HEK293 (cell line): ENCODE data around the gene SAG.

Experiments used
- CTCF ChIA-PET: fragments of 350-600 bp; formaldehyde crosslinking; extraction: SDS; loops from one replicate; lab custom pipeline; 2021; ENCODE audit warnings: antibody characterized with exemption; lab: Yijun Ruan, JAX
- POLR2A ChIA-PET: fragments of 300-600 bp; formaldehyde crosslinking; extraction: SDS; loops from one replicate; lab custom pipeline; 2020; ENCODE audit warnings: antibody characterized with exemption, inconsistent platforms; lab: Yijun Ruan, JAX
- H3K27ac ChIP-seq: fragments of 200-500 bp; sonication (Bioruptor generic); 2 replicates; pipeline ENCODE4 v1.5.1; 2014; ENCODE audit warnings: low read depth, low read length, control low read depth, inconsistent platforms; ENCODE audit errors: extremely low read depth
- H3K36me3 ChIP-seq, 2 experiments: fragments of 200-500 bp in 1 of 2; sonication (Bioruptor generic) in 1 of 2; 1 replicate in 1 of 2; 2 replicates in 1 of 2; pipeline ENCODE4 v1.5.1; 2014 to 2017; ENCODE audit warnings: inconsistent platforms in 2 of 2, low read length in 2 of 2; ENCODE audit not compliant: control insufficient read depth in 2 of 2, insufficient read depth in 1 of 2
- H3K4me1 ChIP-seq: fragments of 200-500 bp; sonication (Bioruptor generic); 2 replicates; pipeline ENCODE4 v1.5.1; 2014; ENCODE audit warnings: mild to moderate bottlenecking, low read length, inconsistent platforms; ENCODE audit not compliant: control insufficient read depth, insufficient read depth
- H3K4me3 ChIP-seq: 2 replicates; pipeline ENCODE4 v1.5.1; 2011; ENCODE audit warnings: low read depth, mild to moderate bottlenecking, control low read depth, low read length, moderate library complexity
- H3K9me3 ChIP-seq: fragments of 200-500 bp; sonication (Bioruptor generic); 2 replicates; pipeline ENCODE4 v1.5.1; 2014; ENCODE audit warnings: low read depth, low read length, inconsistent platforms; ENCODE audit not compliant: control insufficient read depth, insufficient read depth
- GLIS1 ChIP-seq: fragments of 450-650 bp; formaldehyde crosslinking; IDR thresholded peaks from 2 replicates; pipeline ENCODE4 v1.5.1; 2016; ENCODE audit warnings: missing biosample characterization, missing genetic modification characterization
- REST ChIP-seq: fragments of 450-650 bp; formaldehyde crosslinking; IDR thresholded peaks from 2 replicates; pipeline ENCODE4 v1.5.1; 2016; ENCODE audit warnings: missing biosample characterization, missing genetic modification characterization
- ZBTB20 ChIP-seq: fragments of 450-650 bp; formaldehyde crosslinking; IDR thresholded peaks from 2 replicates; pipeline ENCODE4 v1.5.1; 2016; ENCODE audit warnings: missing biosample characterization, missing genetic modification characterization
- ZBTB21 ChIP-seq: fragments of 450-650 bp; formaldehyde crosslinking; IDR thresholded peaks from 2 replicates; pipeline ENCODE4 v1.5.1; 2017; ENCODE audit warnings: missing biosample characterization, missing genetic modification characterization
- ZBTB6 ChIP-seq: fragments of 450-650 bp; formaldehyde crosslinking; IDR thresholded peaks from 2 replicates; pipeline ENCODE4 v1.5.1; 2017; ENCODE audit warnings: missing biosample characterization, missing genetic modification characterization
- ZFP3 ChIP-seq: fragments of 450-650 bp; formaldehyde crosslinking; IDR thresholded peaks from 2 replicates; pipeline ENCODE4 v1.5.1; 2016; ENCODE audit warnings: low read depth, missing biosample characterization, missing genetic modification characterization
- ZNF146 ChIP-seq: fragments of 450-650 bp; formaldehyde crosslinking; IDR thresholded peaks from 2 replicates; pipeline ENCODE4 v1.5.1; 2016; ENCODE audit warnings: missing biosample characterization, missing genetic modification characterization
- ZNF157 ChIP-seq: fragments of 450-650 bp; formaldehyde crosslinking; IDR thresholded peaks from 2 replicates; pipeline ENCODE4 v1.5.1; 2016; ENCODE audit warnings: missing biosample characterization, missing genetic modification characterization
- ZNF239 ChIP-seq: fragments of 450-650 bp; formaldehyde crosslinking; IDR thresholded peaks from 2 replicates; pipeline ENCODE4 v1.5.1; 2016; ENCODE audit warnings: missing biosample characterization, missing genetic modification characterization
- ZNF324 ChIP-seq: fragments of 450-650 bp; formaldehyde crosslinking; IDR thresholded peaks from 2 replicates; pipeline ENCODE4 v1.5.1; 2016; ENCODE audit warnings: missing biosample characterization, missing genetic modification characterization
- ZNF37A ChIP-seq: fragments of 450-650 bp; IDR thresholded peaks from 2 replicates; pipeline ENCODE4 v1.5.1; 2018; ENCODE audit warnings: missing biosample characterization, missing genetic modification characterization
- ZNF513 ChIP-seq: fragments of 450-650 bp; IDR thresholded peaks from 2 replicates; pipeline ENCODE4 v1.5.1; 2018; ENCODE audit warnings: missing biosample characterization, missing genetic modification characterization
- ZNF521 ChIP-seq: fragments of 450-650 bp; formaldehyde crosslinking; IDR thresholded peaks from 2 replicates; pipeline ENCODE4 v1.5.1; 2017; ENCODE audit warnings: missing biosample characterization, mild to moderate bottlenecking, missing genetic modification characterization
- ZNF596 ChIP-seq: fragments of 450-650 bp; IDR thresholded peaks from 2 replicates; pipeline ENCODE4 v1.5.0; 2018; ENCODE audit warnings: missing biosample characterization, mild to moderate bottlenecking, missing genetic modification characterization, moderate library complexity
- ZNF626 ChIP-seq: fragments of 450-650 bp; sonication (Bioruptor Pico); formaldehyde crosslinking; IDR thresholded peaks from 2 replicates; pipeline ENCODE4 v1.5.1; 2018; ENCODE audit warnings: missing biosample characterization, missing genetic modification characterization, inconsistent platforms
- ZNF658 ChIP-seq: fragments of 450-650 bp; formaldehyde crosslinking; IDR thresholded peaks from 2 replicates; pipeline ENCODE4; 2016; ENCODE audit warnings: missing biosample characterization, missing genetic modification characterization
- ZNF777 ChIP-seq: fragments of 450-650 bp; formaldehyde crosslinking; IDR thresholded peaks from 2 replicates; pipeline ENCODE4 v1.5.1; 2017; ENCODE audit warnings: missing biosample characterization, missing genetic modification characterization, borderline replicate concordance
- ZNF837 ChIP-seq: fragments of 450-650 bp; formaldehyde crosslinking; IDR thresholded peaks from 2 replicates; pipeline ENCODE4 v1.5.1; 2016; ENCODE audit warnings: missing biosample characterization, missing genetic modification characterization
- ZSCAN30 ChIP-seq: fragments of 450-650 bp; IDR thresholded peaks from 2 replicates; pipeline ENCODE4 v1.5.1; 2018; ENCODE audit warnings: missing biosample characterization, mild to moderate bottlenecking, missing genetic modification characterization, moderate library complexity
- TF ChIP-seq, protein P1 (sequence below): fragments of 450-650 bp; formaldehyde crosslinking; IDR thresholded peaks from 2 replicates; pipeline ENCODE4 v1.5.1; 2016; ENCODE audit warnings: missing biosample characterization, missing genetic modification characterization

SAG gene

DNA sequence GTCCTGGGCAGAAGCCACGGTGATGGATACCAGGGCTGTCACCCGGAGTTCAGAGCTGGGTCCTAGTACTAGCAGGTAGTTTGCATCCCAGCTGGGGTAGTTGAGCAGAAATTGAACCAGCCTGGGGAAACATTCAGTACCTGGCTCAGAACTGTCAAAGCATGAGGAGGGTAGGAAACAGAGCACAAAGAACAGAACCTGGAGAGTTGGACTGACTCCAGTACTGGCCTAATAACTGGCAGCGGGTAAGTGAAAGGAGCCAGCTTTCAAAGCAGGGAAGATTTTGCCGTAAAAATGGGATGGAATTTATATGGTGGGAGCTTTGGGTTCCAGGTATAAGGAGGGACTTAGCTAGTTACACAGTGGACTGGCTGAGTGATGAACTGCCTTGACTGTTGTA is 32.4 kb upstream of the SAG start (continued):
- TF ChIP-seq, protein P1, sequence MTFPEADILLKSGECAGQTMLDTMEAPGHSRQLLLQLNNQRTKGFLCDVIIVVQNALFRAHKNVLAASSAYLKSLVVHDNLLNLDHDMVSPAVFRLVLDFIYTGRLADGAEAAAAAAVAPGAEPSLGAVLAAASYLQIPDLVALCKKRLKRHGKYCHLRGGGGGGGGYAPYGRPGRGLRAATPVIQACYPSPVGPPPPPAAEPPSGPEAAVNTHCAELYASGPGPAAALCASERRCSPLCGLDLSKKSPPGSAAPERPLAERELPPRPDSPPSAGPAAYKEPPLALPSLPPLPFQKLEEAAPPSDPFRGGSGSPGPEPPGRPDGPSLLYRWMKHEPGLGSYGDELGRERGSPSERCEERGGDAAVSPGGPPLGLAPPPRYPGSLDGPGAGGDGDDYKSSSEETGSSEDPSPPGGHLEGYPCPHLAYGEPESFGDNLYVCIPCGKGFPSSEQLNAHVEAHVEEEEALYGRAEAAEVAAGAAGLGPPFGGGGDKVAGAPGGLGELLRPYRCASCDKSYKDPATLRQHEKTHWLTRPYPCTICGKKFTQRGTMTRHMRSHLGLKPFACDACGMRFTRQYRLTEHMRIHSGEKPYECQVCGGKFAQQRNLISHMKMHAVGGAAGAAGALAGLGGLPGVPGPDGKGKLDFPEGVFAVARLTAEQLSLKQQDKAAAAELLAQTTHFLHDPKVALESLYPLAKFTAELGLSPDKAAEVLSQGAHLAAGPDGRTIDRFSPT (tag by site-specific recombination): no peak
- no peak for TF ChIP-seq ZNF596 (tag by site-specific recombination)
- TF ChIP-seq ZFP3: no peak
- TF ChIP-seq ZNF146 (tag by site-specific recombination): no peak
- no peak for TF ChIP-seq ZNF837
- TF ChIP-seq ZBTB6: no peak
- no peak for TF ChIP-seq ZNF37A (tag by site-specific recombination)
- no peak for TF ChIP-seq ZNF521 (tag by site-specific recombination)
- TF ChIP-seq ZNF777 (tag by site-specific recombination): no peak

GRCh38 chr2:233278921-233279320 is 28.7 kb upstream of the SAG start:
- CTCF ChIA-PET: interaction anchor here (0.7 to 0.8 kb wide), 2 partner anchors 69 to 164 kb away, joined by 3 read pairs; no protein-coding TSS in a partner anchor
- peaks cover 46 to 92% of the 10 kb centered on the region in 2 experiments for H3K36me3 ChIP-seq
- POLR2A ChIA-PET: no interaction called here
- H3K27ac ChIP-seq: no peak overlapping the region
- TF ChIP-seq ZNF658 (no peak), ZBTB21 (no peak), GLIS1 (tag by site-specific recombination) (no peak), ZNF324 (tag by site-specific recombination) (no peak), ZNF513 (tag by site-specific recombination) (no peak)
- TF ChIP-seq, all 188 proteins: peak for 0
- Histone ChIP-seq H3K4me1 (no peaks in the 10 kb centered on the region), H3K4me3 (no peak overlapping the region), H3K9me3 (no peaks in the 10 kb centered on the region)

GRCh38 chr2:233280114-233280693 is 27.4 kb upstream of the SAG start:
- POLR2A ChIA-PET: no interaction called here
- H3K4me1 ChIP-seq: no peaks in the 10 kb centered on the region
- TF ChIP-seq ZSCAN30 (tag by site-specific recombination): no peak
- TF ChIP-seq ZNF239 (tag by site-specific recombination): no peak
- TF ChIP-seq ZNF626: no peak
- no peak for TF ChIP-seq ZNF157 (tag by site-specific recombination)
- no peak for TF ChIP-seq ZBTB20 (tag by site-specific recombination)
- no peak for TF ChIP-seq REST (tag by site-specific recombination)
- TF ChIP-seq, all 188 proteins: peak for 0
- H3K9me3 ChIP-seq: no peaks in the 10 kb centered on the region
- H3K36me3 ChIP-seq: peaks cover 43 to 88% of the 10 kb centered on the region in 2 experiments
- no peak overlapping the region for H3K4me3 ChIP-seq
- no peak overlapping the region for H3K27ac ChIP-seq
- CTCF ChIA-PET: interaction anchor here (0.5 to 0.6 kb wide), 2 partner anchors 75 to 193 kb away, joined by 3 read pairs; no protein-coding TSS in a partner anchor
